ENCODE results near the gene RNF167.

DNA sequence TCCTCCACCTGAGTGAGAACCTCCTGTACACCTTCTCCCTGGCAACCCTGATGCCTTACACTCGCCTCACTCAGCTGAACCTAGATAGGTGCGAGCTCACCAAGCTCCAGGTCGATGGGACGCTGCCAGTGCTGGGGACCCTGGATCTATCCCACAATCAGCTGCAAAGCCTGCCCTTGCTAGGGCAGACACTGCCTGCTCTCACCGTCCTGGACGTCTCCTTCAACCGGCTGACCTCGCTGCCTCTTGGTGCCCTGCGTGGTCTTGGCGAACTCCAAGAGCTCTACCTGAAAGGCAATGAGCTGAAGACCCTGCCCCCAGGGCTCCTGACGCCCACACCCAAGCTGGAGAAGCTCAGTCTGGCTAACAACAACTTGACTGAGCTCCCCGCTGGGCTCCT, 7.3 kb upstream of the RNF167 start:
- TF ChIP-seq, protein P1, sequence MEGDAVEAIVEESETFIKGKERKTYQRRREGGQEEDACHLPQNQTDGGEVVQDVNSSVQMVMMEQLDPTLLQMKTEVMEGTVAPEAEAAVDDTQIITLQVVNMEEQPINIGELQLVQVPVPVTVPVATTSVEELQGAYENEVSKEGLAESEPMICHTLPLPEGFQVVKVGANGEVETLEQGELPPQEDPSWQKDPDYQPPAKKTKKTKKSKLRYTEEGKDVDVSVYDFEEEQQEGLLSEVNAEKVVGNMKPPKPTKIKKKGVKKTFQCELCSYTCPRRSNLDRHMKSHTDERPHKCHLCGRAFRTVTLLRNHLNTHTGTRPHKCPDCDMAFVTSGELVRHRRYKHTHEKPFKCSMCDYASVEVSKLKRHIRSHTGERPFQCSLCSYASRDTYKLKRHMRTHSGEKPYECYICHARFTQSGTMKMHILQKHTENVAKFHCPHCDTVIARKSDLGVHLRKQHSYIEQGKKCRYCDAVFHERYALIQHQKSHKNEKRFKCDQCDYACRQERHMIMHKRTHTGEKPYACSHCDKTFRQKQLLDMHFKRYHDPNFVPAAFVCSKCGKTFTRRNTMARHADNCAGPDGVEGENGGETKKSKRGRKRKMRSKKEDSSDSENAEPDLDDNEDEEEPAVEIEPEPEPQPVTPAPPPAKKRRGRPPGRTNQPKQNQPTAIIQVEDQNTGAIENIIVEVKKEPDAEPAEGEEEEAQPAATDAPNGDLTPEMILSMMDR (IDR thresholded peaks at IDR 0.05): no peak
- no peak for TF ChIP-seq POLR2A (IDR thresholded peaks at IDR 0.05)

All from lower leg skin (tissue), 3 donors.